Adrenal gland (tissue), 12 donors: ENCODE measurements around the gene RAP1GAP2. TPM values are rescaled to one million over a fixed set of nuclear protein-coding genes. Genes with fewer than 3 reads are reported as not detected.
A peak's percentile ranks its signal among the peaks of the same experiment; 100 is the strongest.

Experiments
- DNase-seq, 7 donors: peaks; one replicate each; pipeline ENCODE4 v3.0.0-alpha.2; 2019 to 2020
- H3K27ac ChIP-seq, 5 donors: fragments of 200-600 bp; sonication (generic) in 4 of 5; 1 replicate in 3 of 5; 2 replicates in 2 of 5; pipeline versions ENCODE4 v1.5.1 to v1.8.0; 2016 to 2020; ENCODE audit warnings: mild to moderate bottlenecking in 1 of 5
- H3K27me3 ChIP-seq: fragments of 200-600 bp; 2 replicates; pipeline ENCODE4 v1.8.0; 2021
- H3K36me3 ChIP-seq, 2 donors: fragments of 200-600 bp; replicated peaks in 1 of 2; 1 replicate in 1 of 2; 2 replicates in 1 of 2; pipeline versions ENCODE4 v1.5.1 to v1.8.0; 2018 to 2022
- H3K4me1 ChIP-seq, 2 donors: fragments of 200-600 bp; replicated peaks in 1 of 2; 1 replicate in 1 of 2; 2 replicates in 1 of 2; pipeline versions ENCODE4 v1.5.1 to v1.8.0; 2018 to 2021
- H3K4me3 ChIP-seq, 4 donors: fragments of 200-600 bp; sonication (generic) in 3 of 4; one replicate each; pipeline ENCODE4 v1.5.1; 2016 to 2018
- H3K9me3 ChIP-seq, 3 donors: fragments of 200-600 bp; sonication (generic) in 1 of 3; replicated peaks in 1 of 3; 1 replicate in 2 of 3; 2 replicates in 1 of 3; pipeline versions ENCODE4 v1.5.1 to v1.8.0; 2016 to 2021
- POLR2A ChIP-seq, 2 donors: fragments of 450-650 bp; IDR thresholded peaks; one replicate each; pipeline ENCODE4 v1.6.1; 2017; ENCODE audit warnings: antibody characterized with exemption in 2 of 2, mild to moderate bottlenecking in 2 of 2, moderate library complexity in 1 of 2
- WGBS, 4 donors: extraction: QIAGEN DNeasy Blood & Tissue Kit in 2 of 4; methylation state at CpG; one replicate each; pipeline versions ENCODE4 v1.1.5 to v1.1.7; 2013 to 2017; 5-methylcytosine and 5-hydroxymethylcytosine counted together
- intact Hi-C, 2 donors: fragments of 100-400 bp; cut with DNase I; formaldehyde crosslinking; loops; one replicate each; pipeline versions ENCODE4 v1.14.1 to v1.15.0; 2022 to 2023
- polyA plus RNA-seq, 3 donors: library from polyadenylated mRNA; stranded (reverse); fragments of 200-250 nt in 2 of 3; fragments of 350-450 nt in 1 of 3; fragmentation: Illumina TruSeq in 1 of 3; extraction: RNeasy Lipid Tissue Mini Kit (QIAGEN cat#74804) in 1 of 3; gene quantifications; one replicate each; pipeline ENCODE4 v1.2.3, GENCODE V29; 2013 to 2014
- total RNA-seq, 9 donors: library from RNA; depleted of rRNA in 4 of 9; stranded (reverse); fragments of >200 nt in 4 of 9; fragments of 120-200 nt in 1 of 9; fragmentation: NEBNext Ultra II Directional in 1 of 9; extraction: Animal tissue kit (Norgen Biotek cat#: 25700) in 1 of 9; gene quantifications; one replicate each; pipeline versions ENCODE4 v1.1.0 to v1.2.4, GENCODE V29; 2013 to 2023
- TF ChIP-seq, protein P1 (sequence below), 6 experiments: fragments of 450-650 bp in 4 of 6; fragments of 200-600 bp in 2 of 6; sonication (generic) in 1 of 6; IDR thresholded peaks; 1 replicate in 5 of 6; 2 replicates in 1 of 6; pipeline versions ENCODE4 v1.5.1 to v1.8.0; 2016 to 2021; ENCODE audit warnings: antibody characterized with exemption in 6 of 6, mild to moderate bottlenecking in 2 of 6, moderate library complexity in 1 of 6
- donor health status: healthy with polysubstance abuse.
- donor health status: Bipolar disorder and iron deficiency.
- donor health status: DM: yes; HTN: yes; CAD: no.
- donor health status: DM: no; HTN: no; CAD: no.
- donor health status: DM: no; HTN: no; CAD: no.
- donor health status: DM: yes; HTN: yes; CAD: no.

Gene RAP1GAP2
- total and polyA plus RNA-seq, 12 donors: 4.2 to 20.4 (median 6.9) TPM

GRCh38 chr17:2916461-2916860 lies 120.2 kb downstream of the RAP1GAP2 start:
- intact Hi-C loops: no loop called here
- H3K27me3 ChIP-seq: no peaks in the 10 kb centered on the region
- no peaks in the 10 kb centered on the region for H3K4me1 ChIP-seq
- H3K9me3 ChIP-seq: no peaks in the 10 kb centered on the region
- H3K4me3 ChIP-seq: no peak overlapping the region
- 88 to 89% (median 88%) methylated on average over 10 to 11 of the region's 11 CpGs for WGBS, 4 donors
- H3K27ac ChIP-seq: no peak overlapping the region
- TF ChIP-seq, protein P1, sequence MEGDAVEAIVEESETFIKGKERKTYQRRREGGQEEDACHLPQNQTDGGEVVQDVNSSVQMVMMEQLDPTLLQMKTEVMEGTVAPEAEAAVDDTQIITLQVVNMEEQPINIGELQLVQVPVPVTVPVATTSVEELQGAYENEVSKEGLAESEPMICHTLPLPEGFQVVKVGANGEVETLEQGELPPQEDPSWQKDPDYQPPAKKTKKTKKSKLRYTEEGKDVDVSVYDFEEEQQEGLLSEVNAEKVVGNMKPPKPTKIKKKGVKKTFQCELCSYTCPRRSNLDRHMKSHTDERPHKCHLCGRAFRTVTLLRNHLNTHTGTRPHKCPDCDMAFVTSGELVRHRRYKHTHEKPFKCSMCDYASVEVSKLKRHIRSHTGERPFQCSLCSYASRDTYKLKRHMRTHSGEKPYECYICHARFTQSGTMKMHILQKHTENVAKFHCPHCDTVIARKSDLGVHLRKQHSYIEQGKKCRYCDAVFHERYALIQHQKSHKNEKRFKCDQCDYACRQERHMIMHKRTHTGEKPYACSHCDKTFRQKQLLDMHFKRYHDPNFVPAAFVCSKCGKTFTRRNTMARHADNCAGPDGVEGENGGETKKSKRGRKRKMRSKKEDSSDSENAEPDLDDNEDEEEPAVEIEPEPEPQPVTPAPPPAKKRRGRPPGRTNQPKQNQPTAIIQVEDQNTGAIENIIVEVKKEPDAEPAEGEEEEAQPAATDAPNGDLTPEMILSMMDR (IDR thresholded peaks at IDR 0.05): no peak
- TF ChIP-seq POLR2A (IDR thresholded peaks at IDR 0.05): no peak
- DNase-seq: no peak
- H3K36me3 ChIP-seq: no peaks in the 10 kb centered on the region

GRCh38 chr17:2921443-2921842 lies 125.2 kb downstream of the RAP1GAP2 start:
- intact Hi-C loops: no loop called here
- Histone ChIP-seq H3K4me1 (no peaks in the 10 kb centered on the region), H3K27ac (no peak overlapping the region), H3K4me3 (no peak overlapping the region), H3K9me3 (no peaks in the 10 kb centered on the region), H3K36me3 (no peaks in the 10 kb centered on the region), H3K27me3 (no peaks in the 10 kb centered on the region)
- 68 to 86% (median 77%) methylated on average over 8 to 18 of the region's 18 CpGs for WGBS, 4 donors
- no peak for DNase-seq
- TF ChIP-seq POLR2A (IDR thresholded peaks at IDR 0.05): no peak
- TF ChIP-seq, protein P1 (IDR thresholded peaks at IDR 0.05): no peak

GRCh38 chr17:2924211-2924610 lies 128.0 kb downstream of the RAP1GAP2 start:
- Histone ChIP-seq H3K27ac (no peak overlapping the region), H3K9me3 (no peaks in the 10 kb centered on the region), H3K4me3 (no peak overlapping the region), H3K4me1 (no peaks in the 10 kb centered on the region), H3K27me3 (no peaks in the 10 kb centered on the region), H3K36me3 (no peaks in the 10 kb centered on the region)
- DNase-seq: peak in 1 of 7 donors; percentile 69
- intact Hi-C loops: no loop called here
- 48 to 52% (median 49%) methylated on average over 10 of the region's 10 CpGs for WGBS, 4 donors
- no peak for TF ChIP-seq POLR2A (IDR thresholded peaks at IDR 0.05)
- TF ChIP-seq, protein P1 (IDR thresholded peaks at IDR 0.05): no peak

DNA sequence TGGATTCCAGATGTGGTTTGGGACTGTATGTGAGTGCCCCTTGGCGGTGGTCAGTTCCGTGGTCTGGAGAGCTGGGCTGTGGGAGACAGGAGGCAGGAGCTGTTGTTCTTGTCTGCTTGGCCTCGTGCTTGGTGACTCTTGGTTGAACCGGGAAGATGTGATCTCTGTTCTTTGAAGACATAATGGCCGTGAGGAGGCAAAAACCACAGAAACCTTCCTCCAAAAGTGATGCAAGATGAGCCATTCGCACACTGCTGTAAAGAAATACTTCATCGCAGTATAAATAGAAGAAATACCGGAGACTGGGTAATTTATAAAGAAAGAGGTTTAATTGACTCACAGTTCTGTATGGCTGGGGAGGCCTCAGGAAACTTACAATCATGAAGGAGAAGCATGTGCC lies 128.8 kb downstream of the RAP1GAP2 start:
- H3K4me3 ChIP-seq: no peak overlapping the region
- H3K9me3 ChIP-seq: no peaks in the 10 kb centered on the region
- H3K27me3 ChIP-seq: no peaks in the 10 kb centered on the region
- TF ChIP-seq, protein P1 (IDR thresholded peaks at IDR 0.05): no peak
- TF ChIP-seq POLR2A (IDR thresholded peaks at IDR 0.05): no peak
- H3K36me3 ChIP-seq: no peaks in the 10 kb centered on the region
- peak overlapping the region in 1 of 5 donors; percentile 27 for H3K27ac ChIP-seq
- 78 to 84% (median 80%) methylated on average over 8 of the region's 8 CpGs for WGBS, 4 donors
- no peaks in the 10 kb centered on the region for H3K4me1 ChIP-seq
- DNase-seq: no peak
- intact Hi-C loops: no loop called here
